22Rv1 (cell line): ENCODE results near the gene COL7A1.

ENCODE experiments used
- ZFX ChIP-seq: fragments of 450-650 bp; IDR thresholded peaks from 2 replicates; pipeline ENCODE4 v1.6.1; 2017; ENCODE audit warnings: antibody characterized with exemption, borderline replicate concordance
- TF ChIP-seq, protein P1 (sequence below): fragments of 450-650 bp; IDR thresholded peaks from 2 replicates; pipeline ENCODE4 v1.5.1; 2017; ENCODE audit warnings: mild to moderate bottlenecking

DNA sequence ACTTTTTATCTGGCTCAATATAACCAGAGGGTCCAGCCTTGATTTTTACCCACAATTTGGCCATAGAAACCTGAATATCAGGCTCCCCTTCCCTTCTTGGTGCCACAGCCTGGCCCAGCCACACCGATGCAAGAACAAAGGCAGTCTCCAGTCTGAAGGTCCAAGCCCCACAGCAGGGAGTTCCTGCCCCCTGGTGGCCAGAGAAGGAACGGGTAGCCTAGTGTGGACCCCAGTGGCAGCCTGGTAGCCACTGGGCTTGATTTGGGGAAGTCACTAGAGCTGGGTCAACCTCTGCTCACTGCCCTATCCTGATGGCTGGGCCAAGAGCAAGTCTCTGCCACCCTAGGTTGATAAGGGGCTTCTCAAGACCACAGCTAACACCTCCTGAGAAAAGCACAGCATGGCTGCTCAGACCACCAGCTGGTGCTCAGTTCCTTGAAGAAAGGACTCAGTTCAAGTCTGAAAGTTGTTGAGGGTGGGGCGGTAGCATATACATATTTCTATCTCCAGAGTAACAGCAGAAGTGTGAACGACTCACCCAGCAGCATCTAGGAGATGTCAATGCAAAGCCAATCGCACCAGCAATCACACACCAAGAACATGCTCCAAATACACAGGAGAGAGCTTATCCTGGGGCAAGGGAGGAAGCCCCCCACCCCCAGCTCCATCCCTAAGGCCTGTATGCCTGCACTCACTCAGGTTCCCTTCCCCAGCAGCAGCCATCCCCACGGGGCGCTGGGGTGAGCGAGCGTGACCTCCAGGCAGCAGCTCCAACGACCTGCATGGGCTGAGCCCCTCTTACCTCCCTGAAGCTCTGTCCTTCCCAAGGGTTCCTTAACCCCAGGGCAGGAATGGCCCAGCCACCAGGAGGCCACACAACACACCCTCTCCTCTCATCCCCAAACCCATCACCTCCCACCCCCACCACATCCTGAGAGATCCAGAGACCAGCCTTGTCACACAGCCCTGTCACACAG, 46.1 kb downstream of the COL7A1 start:
- TF ChIP-seq, protein P1, sequence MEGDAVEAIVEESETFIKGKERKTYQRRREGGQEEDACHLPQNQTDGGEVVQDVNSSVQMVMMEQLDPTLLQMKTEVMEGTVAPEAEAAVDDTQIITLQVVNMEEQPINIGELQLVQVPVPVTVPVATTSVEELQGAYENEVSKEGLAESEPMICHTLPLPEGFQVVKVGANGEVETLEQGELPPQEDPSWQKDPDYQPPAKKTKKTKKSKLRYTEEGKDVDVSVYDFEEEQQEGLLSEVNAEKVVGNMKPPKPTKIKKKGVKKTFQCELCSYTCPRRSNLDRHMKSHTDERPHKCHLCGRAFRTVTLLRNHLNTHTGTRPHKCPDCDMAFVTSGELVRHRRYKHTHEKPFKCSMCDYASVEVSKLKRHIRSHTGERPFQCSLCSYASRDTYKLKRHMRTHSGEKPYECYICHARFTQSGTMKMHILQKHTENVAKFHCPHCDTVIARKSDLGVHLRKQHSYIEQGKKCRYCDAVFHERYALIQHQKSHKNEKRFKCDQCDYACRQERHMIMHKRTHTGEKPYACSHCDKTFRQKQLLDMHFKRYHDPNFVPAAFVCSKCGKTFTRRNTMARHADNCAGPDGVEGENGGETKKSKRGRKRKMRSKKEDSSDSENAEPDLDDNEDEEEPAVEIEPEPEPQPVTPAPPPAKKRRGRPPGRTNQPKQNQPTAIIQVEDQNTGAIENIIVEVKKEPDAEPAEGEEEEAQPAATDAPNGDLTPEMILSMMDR: peak; percentile 97
- TF ChIP-seq ZFX: no peak
